Omental fat pad (tissue), 4 donors: ENCODE measurements around the gene ZEB1. TPM values are rescaled to one million over a fixed set of nuclear protein-coding genes. Genes with fewer than 3 reads are reported as not detected.
"Not testable (repeated sequence)": the region's sequence is repeated elsewhere in the genome, so short reads cannot be mapped to it uniquely, and the experiment has no call there.

Experiments used
- ATAC-seq: fragments of 150-250 bp; one replicate; pipeline ENCODE4 v1.9.1; 2016; ENCODE audit warnings: mild to moderate bottlenecking, moderate library complexity; ENCODE audit not compliant: low FRiP score
- DNase-seq: peaks from one replicate; pipeline ENCODE4 v3.0.0-alpha.2; 2019; ENCODE audit warnings: low spot score
- total RNA-seq, 4 donors: library from RNA; depleted of rRNA; stranded (reverse); fragments of >200 nt; gene quantifications; one replicate each; pipeline ENCODE4 v1.1.0, GENCODE V29; 2016
- TF ChIP-seq, protein P1 (sequence below), 3 donors: fragments of 450-650 bp; IDR thresholded peaks; one replicate each; pipeline ENCODE4 v1.5.1; 2016 to 2017; ENCODE audit warnings: antibody characterized with exemption in 3 of 3, mild to moderate bottlenecking in 3 of 3, moderate library complexity in 2 of 3

ZEB1 gene
- total RNA-seq, 4 donors from 2014 or later: 56.6 to 128 (median 71.9) TPM

- DNase-seq (no peak), ATAC-seq (no peak)
- TF ChIP-seq, protein P1, sequence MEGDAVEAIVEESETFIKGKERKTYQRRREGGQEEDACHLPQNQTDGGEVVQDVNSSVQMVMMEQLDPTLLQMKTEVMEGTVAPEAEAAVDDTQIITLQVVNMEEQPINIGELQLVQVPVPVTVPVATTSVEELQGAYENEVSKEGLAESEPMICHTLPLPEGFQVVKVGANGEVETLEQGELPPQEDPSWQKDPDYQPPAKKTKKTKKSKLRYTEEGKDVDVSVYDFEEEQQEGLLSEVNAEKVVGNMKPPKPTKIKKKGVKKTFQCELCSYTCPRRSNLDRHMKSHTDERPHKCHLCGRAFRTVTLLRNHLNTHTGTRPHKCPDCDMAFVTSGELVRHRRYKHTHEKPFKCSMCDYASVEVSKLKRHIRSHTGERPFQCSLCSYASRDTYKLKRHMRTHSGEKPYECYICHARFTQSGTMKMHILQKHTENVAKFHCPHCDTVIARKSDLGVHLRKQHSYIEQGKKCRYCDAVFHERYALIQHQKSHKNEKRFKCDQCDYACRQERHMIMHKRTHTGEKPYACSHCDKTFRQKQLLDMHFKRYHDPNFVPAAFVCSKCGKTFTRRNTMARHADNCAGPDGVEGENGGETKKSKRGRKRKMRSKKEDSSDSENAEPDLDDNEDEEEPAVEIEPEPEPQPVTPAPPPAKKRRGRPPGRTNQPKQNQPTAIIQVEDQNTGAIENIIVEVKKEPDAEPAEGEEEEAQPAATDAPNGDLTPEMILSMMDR (IDR thresholded peaks at IDR 0.05): no peak
Observed at GRCh38 chr10:31399631-31400030, 80.6 kb downstream of the ZEB1 start.

- DNase-seq (no peak), ATAC-seq (no peak)
- TF ChIP-seq, protein P1 (IDR thresholded peaks at IDR 0.05): no peak
Observed at GRCh38 chr10:31401287-31401686, 82.3 kb downstream of the ZEB1 start.

- no peak for DNase-seq
- TF ChIP-seq, protein P1 (IDR thresholded peaks at IDR 0.05): no peak
- ATAC-seq: no peak
Observed at GRCh38 chr10:31404640-31405039, 85.6 kb downstream of the ZEB1 start.

DNA sequence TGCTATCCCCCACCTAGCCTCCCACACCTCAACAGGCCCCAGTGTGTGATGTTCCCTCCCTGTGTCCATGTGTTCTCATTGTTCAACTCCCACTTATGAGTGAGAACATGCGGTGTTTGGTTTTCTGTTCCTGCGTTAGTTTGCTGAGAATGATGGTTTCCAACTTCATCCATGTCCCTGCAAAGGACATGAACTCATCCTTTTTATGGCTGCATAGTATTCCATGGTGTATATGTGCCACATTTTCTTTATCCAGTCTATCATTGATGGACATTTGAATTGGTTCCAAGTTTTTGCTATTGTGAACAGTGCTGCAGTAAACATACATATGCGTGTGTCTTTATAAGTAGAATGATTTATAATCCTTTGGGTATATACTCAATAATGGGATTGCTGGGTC lies 86.8 kb downstream of the ZEB1 start:
- DNase-seq, ATAC-seq: not testable (repeated sequence)

DNA sequence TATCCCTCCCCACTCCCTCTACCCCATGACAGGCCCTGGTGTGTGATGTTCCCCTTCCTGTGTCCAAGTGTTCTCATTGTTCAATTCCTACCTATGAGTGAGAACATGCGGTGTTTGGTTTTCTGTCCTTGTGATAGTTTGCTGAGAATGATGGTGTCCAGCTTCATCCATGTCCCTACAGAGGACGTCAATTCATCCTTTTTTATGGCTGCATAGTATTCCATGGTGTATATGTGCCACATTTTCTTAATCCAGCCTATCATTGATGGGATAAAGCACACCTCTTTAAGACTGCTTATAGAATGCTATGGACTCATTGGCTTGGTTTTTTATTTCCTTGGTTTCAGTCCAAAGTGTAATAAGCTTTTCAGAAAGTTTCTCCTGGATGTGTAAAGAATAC lies 93.4 kb downstream of the ZEB1 start:
- not testable (repeated sequence) for ATAC-seq, DNase-seq

DNA sequence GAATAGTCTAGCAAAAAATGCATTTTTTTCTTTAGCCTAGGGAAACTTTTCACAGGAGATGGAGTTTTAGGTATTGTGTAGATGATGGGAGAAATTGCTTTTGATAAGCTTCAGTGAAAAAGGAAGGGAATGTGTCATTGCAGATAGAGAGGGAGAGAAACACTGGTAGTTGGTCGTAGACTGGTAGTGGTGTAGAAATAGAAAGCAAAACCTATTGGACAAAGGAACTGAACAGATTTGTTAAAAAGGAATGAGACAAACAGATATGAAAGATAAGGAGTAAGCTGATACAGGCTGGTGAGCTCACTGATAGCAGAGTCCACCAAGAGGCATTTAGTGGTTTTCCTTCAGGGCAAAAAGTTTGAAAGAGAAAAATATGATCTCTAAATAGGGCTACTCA lies 94.3 kb downstream of the ZEB1 start:
- TF ChIP-seq, protein P1 (IDR thresholded peaks at IDR 0.05): no peak
- DNase-seq (no peak), ATAC-seq (no peak)

GRCh38 chr10:31418481-31418880 lies 99.5 kb downstream of the ZEB1 start:
- ATAC-seq (no peak), DNase-seq (no peak)
- TF ChIP-seq, protein P1 (IDR thresholded peaks at IDR 0.05): no peak

DNA sequence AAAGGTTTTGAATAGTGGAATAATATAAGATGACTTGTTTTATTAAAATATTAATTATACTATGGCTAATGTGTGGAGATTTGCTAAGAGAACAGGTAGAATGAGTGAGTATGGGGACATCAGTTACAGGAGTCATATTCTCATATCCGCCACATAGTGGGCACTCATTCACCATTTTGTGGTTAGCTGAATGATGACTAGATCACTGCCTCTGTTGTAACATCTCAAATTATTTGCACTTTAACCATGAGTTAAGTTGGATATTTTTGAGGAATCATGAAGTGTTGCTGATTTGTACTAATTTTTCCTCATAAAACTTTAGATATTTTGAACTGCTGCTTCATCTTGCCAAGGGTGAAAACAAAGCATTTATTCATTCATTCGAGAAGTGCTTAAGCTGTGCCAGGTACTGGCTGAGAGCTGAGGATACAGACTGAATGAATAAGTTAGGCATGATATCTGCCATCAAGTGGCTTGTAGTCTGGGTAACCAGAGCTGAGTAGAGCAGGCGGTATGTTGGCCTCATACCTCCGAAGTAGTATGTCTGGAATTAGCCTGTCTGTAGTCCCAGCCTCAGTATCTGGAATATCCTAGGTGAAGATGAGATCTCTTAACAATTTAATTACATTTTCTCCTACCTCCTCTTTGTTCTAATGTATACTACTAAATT lies 100.5 kb downstream of the ZEB1 start:
- ATAC-seq: no peak

More for the DNA sequence above, 100.5 kb downstream of the ZEB1 start:
- TF ChIP-seq, protein P1 (IDR thresholded peaks at IDR 0.05): no peak
- DNase-seq: no peak
